ENCODE results near the gene PHB1.
"Not testable (repeated sequence)": the region's sequence is repeated elsewhere in the genome, so short reads cannot be mapped to it uniquely, and the experiment has no call there.

Gene PHB1

DNA sequence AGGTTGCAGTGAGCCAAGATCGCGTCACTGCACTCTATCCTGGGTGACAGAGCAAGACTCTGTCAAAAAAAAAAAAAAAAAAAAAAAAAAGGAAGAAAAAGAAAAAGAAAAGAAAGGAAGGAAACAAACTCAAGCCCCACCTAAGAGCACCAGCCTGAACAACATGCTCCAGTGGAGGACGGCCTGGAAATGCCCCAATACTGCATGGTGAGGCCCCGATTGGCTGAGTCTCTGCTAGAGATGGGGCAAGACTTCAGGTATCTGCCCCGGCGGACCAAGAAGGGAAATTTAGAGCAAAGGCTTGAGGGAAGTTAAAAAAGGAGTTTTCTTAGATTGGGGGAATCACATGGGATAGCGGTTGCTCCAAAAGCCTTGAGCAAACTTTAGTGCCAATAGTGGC lies 42.3 kb downstream of the PHB1 start:
- no peak for DNase-seq

GRCh38 chr17:49370971-49371834 lies 43.5 kb downstream of the PHB1 start:
- DNase-seq, result no peak

GRCh38 chr17:49369760-49370159 lies 44.9 kb downstream of the PHB1 start:
- DNase-seq, result no peak

- no peak for DNase-seq
Observed at GRCh38 chr17:49369089-49369488, 45.6 kb downstream of the PHB1 start.

- DNase-seq, result peak; percentile 27
Observed at GRCh38 chr17:49365667-49366066, 49.0 kb downstream of the PHB1 start.

- DNase-seq, result not testable (repeated sequence)
Observed at GRCh38 chr17:49365126-49365525, 49.6 kb downstream of the PHB1 start.

DNA sequence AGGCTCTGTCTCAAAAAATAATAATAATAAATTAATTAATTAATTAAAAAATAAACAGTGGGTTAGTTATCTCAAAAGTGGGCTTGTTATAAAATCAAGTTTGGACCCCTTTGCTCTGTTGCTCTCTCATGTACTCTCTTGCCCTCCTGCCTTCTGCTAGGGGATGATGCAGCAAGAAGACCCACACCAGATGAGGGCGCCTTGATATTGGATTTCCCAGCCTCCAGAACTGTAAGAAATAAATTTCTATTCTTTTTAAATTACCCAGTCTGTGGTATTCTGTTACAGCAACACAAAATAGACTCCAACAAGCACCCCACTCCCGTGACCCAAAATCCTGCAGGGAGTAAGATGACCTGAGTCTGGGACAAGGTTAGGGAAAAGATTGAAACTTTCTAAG lies 50.6 kb downstream of the PHB1 start:
- DNase-seq, result no peak

DNA sequence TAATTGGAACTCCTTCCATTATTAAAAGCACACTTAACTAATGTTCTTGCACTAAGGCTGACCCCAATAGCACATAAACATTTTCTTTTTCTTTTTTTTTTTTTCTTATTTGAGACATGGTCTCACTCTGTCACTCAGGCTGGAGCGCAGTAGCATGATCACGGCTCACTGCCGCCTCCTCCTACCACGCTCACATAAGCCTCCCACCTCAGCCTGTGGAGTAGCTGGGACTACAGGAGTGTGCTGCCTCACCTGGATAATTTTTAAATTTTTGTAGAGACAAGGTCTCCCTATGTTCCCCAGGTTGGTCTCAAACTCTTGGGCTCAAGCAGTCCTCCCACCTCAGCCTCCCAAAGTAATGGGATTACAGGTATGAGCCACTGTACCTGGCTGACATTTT lies 51.4 kb downstream of the PHB1 start:
- no peak for DNase-seq

DNA sequence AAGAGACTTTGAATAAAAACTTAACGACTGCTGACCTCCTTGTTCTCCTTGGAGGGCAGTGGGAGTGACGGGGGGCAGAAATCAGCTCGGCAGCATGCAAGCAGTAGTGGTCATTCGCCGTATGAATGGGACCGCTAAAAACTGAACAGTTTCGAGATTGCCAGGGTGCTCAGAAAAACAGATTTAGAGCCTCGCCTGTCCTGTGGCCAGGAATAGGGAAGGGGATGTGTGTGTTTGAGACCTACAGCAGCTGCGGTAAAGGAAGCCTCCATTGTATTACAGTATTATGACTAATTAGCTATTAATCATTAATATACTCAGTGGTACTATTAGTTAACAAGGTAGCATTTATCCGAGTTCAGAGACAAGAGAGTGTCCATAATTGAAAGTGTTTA lies 52.0 kb downstream of the PHB1 start:
- no peak for DNase-seq

- peak; percentile 97 for DNase-seq
Observed at GRCh38 chr17:49361902-49362722, 52.6 kb downstream of the PHB1 start, which contains the start of gene ZNF652. TSS of gene ZNF652 (minus strand) at chr17:49362250. CDS start at chr17:49317725, 44,525 bp downstream.

- DNase-seq, result peak; percentile 86
Observed at GRCh38 chr17:49361129-49361901, 53.4 kb downstream of the PHB1 start.

DNA sequence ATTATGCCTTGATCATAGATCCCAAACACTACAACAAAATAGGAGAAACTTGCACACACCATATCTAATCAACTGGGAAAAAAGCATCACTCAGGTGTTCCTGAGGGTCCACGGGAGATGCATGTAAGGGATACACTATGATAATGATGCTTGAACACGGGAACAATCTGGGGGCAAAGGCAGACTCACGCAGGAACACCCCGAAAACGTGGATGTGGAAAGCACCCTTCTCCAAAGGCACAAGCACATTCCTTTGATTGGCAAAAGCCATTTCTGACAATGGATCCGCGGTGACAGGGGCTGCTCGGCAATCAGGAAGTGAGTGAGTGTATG lies 53.9 kb downstream of the PHB1 start:
- DNase-seq, result no peak

GRCh38 chr17:49359990-49360795 lies 54.5 kb downstream of the PHB1 start:
- no peak for DNase-seq

DNA sequence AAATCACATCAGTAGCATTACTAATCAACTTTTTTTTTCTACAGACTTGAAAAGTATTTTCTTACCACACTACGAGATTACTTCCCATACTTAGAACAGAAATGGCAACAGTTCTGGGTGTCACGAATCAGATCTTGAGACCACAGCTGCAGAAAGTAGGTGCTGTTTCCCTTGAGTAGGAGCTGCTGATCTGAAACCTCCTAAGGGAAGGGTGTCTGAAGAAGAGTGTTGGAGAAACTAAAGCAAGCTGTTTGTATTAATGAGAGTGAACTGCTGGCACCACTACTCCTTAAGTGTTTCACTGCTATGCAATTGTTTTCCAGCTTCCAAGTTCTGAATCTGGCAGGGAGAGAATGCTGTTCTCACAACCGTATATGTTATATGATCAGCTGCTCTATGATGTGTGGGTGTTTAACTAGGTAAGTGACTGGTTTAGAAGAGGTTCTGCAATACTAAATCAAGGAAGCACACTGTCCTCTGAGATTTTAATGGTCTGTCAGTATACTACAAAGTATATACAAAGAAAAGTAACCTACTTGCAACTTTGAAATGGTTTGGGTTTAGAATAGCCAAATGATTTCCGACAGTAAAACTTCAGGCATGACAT lies 55.9 kb downstream of the PHB1 start:
- no peak for DNase-seq

- no peak for DNase-seq
Observed at GRCh38 chr17:49357516-49357915, 57.2 kb downstream of the PHB1 start.

DNA sequence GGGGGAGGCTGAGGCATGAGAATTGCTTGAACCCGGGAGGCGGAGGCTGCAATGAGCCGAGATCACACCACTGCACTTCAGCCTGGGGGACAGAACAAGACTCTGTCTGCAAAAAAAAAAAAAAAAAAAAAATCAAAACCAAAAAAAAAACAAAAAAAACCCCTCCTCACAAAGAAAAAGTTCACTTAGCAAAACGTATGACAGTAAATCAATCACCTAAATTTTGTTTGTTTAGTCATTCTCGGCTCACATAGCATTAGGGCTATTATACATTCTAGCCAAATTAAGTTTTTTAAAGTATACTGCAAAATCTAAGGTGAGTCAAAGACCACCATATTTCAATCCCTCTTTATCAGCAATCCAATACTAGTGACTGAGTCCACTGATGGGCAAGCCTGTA lies 58.4 kb downstream of the PHB1 start:
- no peak for DNase-seq
